OCI-LY7 (cell line): ENCODE measurements around the gene PATL1. TPM values are rescaled to one million over a fixed set of nuclear protein-coding genes. Genes with fewer than 3 reads are reported as not detected.

Source experiments
- BruUV-seq: library from RNA; stranded (reverse); fragments of 400-500 nt; replicated peaks from 2 replicates; lab custom pipeline; 2021; lab: Mats Ljungman, UMichigan
- CTCF ChIA-PET: fragments of 300-600 bp; sonication (Branson Sonifier 250); formaldehyde crosslinking; loops from one replicate; lab custom pipeline; 2022; ENCODE audit warnings: antibody characterized with exemption; ENCODE audit not compliant: unreplicated experiment; lab: Charles Lee
- POLR2A ChIA-PET: fragments of 300-600 bp; sonication (Branson Sonifier 250); formaldehyde crosslinking; loops from one replicate; lab custom pipeline; 2022; ENCODE audit warnings: antibody characterized with exemption; lab: Charles Lee
- DNase-seq: peaks from one replicate; pipeline ENCODE4 v3.0.0-alpha.2; 2015; ENCODE audit warnings: low spot score
- H2AFZ ChIP-seq: fragments of 200-600 bp; sonication (generic), shearing (Covaris generic); 2 replicates; pipeline ENCODE4 v1.6.1; 2014; ENCODE audit warnings: mild to moderate bottlenecking, antibody characterized with exemption, low read length, moderate library complexity
- H3K27ac ChIP-seq: fragments of 200-600 bp; sonication (generic); 2 replicates; pipeline ENCODE4 v1.5.1; 2014; ENCODE audit warnings: mixed run types, low read depth, mild to moderate bottlenecking, moderate library complexity, low read length, inconsistent platforms; ENCODE audit not compliant: poor library complexity, severe bottlenecking
- H3K36me3 ChIP-seq: fragments of 200-600 bp; sonication (generic); 2 replicates; pipeline ENCODE4 v1.6.1; 2014; ENCODE audit warnings: mild to moderate bottlenecking, antibody characterized with exemption, low read length, moderate library complexity, mixed read lengths; ENCODE audit not compliant: insufficient read depth
- H3K4me1 ChIP-seq: fragments of 200-600 bp; sonication (generic); 2 replicates; pipeline ENCODE4 v1.5.1; 2014; ENCODE audit warnings: mild to moderate bottlenecking, low read length; ENCODE audit not compliant: insufficient read depth, poor library complexity, severe bottlenecking
- H3K4me2 ChIP-seq: fragments of 200-600 bp; sonication (generic); 2 replicates; pipeline ENCODE4 v1.6.1; 2014; ENCODE audit warnings: mild to moderate bottlenecking, low read length
- H3K4me3 ChIP-seq: fragments of 200-600 bp; sonication (generic); 2 replicates; pipeline ENCODE4 v1.5.1; 2014; ENCODE audit warnings: mild to moderate bottlenecking, low read depth, low read length; ENCODE audit not compliant: poor library complexity, severe bottlenecking
- H3K79me2 ChIP-seq: fragments of 200-600 bp; sonication (generic); 2 replicates; pipeline ENCODE4 v1.6.1; 2016; ENCODE audit warnings: low read depth, mild to moderate bottlenecking, low read length, moderate library complexity, mixed read lengths; ENCODE audit not compliant: insufficient read depth
- H3K9me2 ChIP-seq: fragments of 200-600 bp; sonication (generic); 2 replicates; pipeline ENCODE4 v1.6.1; 2016; ENCODE audit warnings: mild to moderate bottlenecking, low read length, mixed read lengths; ENCODE audit not compliant: insufficient read depth
- H3K9me3 ChIP-seq: fragments of 200-600 bp; sonication (generic); 2 replicates; pipeline ENCODE4 v1.6.1; 2014; ENCODE audit warnings: mild to moderate bottlenecking, mixed run types, low read length, mixed read lengths
- H4K20me1 ChIP-seq: fragments of 200-600 bp; sonication (generic); 2 replicates; pipeline ENCODE4 v1.6.1; 2014; ENCODE audit warnings: mild to moderate bottlenecking, antibody characterized with exemption, low read length, moderate library complexity, mixed read lengths; ENCODE audit not compliant: insufficient read depth
- CTCF ChIP-seq: fragments of 200-600 bp; sonication (generic); conservative IDR thresholded peaks from 2 replicates; pipeline ENCODE4 v1.5.1; 2014; ENCODE audit warnings: mild to moderate bottlenecking, antibody characterized with exemption, low read length, moderate library complexity, mixed read lengths
- EZH2phosphoT487 ChIP-seq: fragments of 200-600 bp; sonication (generic); IDR thresholded peaks from 2 replicates; pipeline ENCODE4 v1.6.1; 2018; ENCODE audit warnings: low read depth, borderline replicate concordance, mild to moderate bottlenecking, mixed run types, antibody characterized with exemption, low read length, moderate library complexity, mixed read lengths
- intact Hi-C: fragments of 100-400 bp; cut with micrococcal nuclease; formaldehyde crosslinking; loops from one replicate; pipeline ENCODE4 v1.10.0; 2022; ENCODE audit not compliant: unreplicated experiment
- total RNA-seq, 2 experiments: library from RNA; depleted of rRNA in 1 of 2; stranded (reverse); fragments of >200 nt in 1 of 2; shearing (Covaris generic) in 1 of 2; gene quantifications; 2 replicates each; pipeline ENCODE4 v1.2.3, GENCODE V29; 2014 to 2022

PATL1 gene
- total RNA-seq, 2 experiments from 2014 or later = 15.2 to 46.3 TPM

- intact Hi-C loops = no loop called here
- H3K4me1 ChIP-seq = no peaks in the 10 kb centered on the region
- no peaks in the 10 kb centered on the region for H3K9me2 ChIP-seq
- H3K79me2 ChIP-seq = no peaks in the 10 kb centered on the region
- ChIA-PET CTCF (no interaction called here), POLR2A (interaction anchor here (0.6 to 1.8 kb wide), 2 partner anchors 10 to 1949 kb away, joined by 3 to 9 read pairs; partner anchors contain the start of gene PATL1)
- H2AFZ ChIP-seq = no peak overlapping the region
- no peaks in the 10 kb centered on the region for H3K36me3 ChIP-seq
- no peak overlapping the region for H3K4me2 ChIP-seq
- DNase-seq = no peak
- no peak for TF ChIP-seq EZH2phosphoT487
- peak; percentile 35 for TF ChIP-seq CTCF
- no peak overlapping the region for H3K4me3 ChIP-seq
- H4K20me1 ChIP-seq = no peaks in the 10 kb centered on the region
- no peaks in the 10 kb centered on the region for H3K9me3 ChIP-seq
- H3K27ac ChIP-seq = no peak overlapping the region
- no TSS peak for BruUV-seq
Observed at GRCh38 chr11:59678118-59678812, 9.4 kb upstream of the PATL1 start.

- no peak overlapping the region for H3K27ac ChIP-seq
- H4K20me1 ChIP-seq = no peaks in the 10 kb centered on the region
- intact Hi-C loops = no loop called here
- POLR2A ChIA-PET = interaction anchor here (0.6 to 1.8 kb wide), 4 partner anchors 7 to 1730 kb away, joined by 3 to 10 read pairs (median 6); partner anchors contain the start of gene PATL1
- no peak for TF ChIP-seq EZH2phosphoT487
- TF ChIP-seq CTCF = no peak
- no peaks in the 10 kb centered on the region for H3K9me2 ChIP-seq
- CTCF ChIA-PET = no interaction called here
- no peak for DNase-seq
- H3K4me3 ChIP-seq = no peak overlapping the region
- no peak overlapping the region for H3K4me2 ChIP-seq
- no peak overlapping the region for H2AFZ ChIP-seq
- no peaks in the 10 kb centered on the region for H3K4me1 ChIP-seq
- H3K36me3 ChIP-seq = no peaks in the 10 kb centered on the region
- no peaks in the 10 kb centered on the region for H3K9me3 ChIP-seq
- BruUV-seq = no TSS peak
- no peaks in the 10 kb centered on the region for H3K79me2 ChIP-seq
Observed at GRCh38 chr11:59676205-59676604, 7.4 kb upstream of the PATL1 start.

GRCh38 chr11:59674291-59674690 is 5.5 kb upstream of the PATL1 start:
- DNase-seq = no peak
- Histone ChIP-seq H3K4me1 (peaks cover 7% of the 10 kb centered on the region), H3K36me3 (no peaks in the 10 kb centered on the region), H2AFZ (no peak overlapping the region), H3K9me3 (no peaks in the 10 kb centered on the region), H3K9me2 (no peaks in the 10 kb centered on the region), H3K4me3 (no peak overlapping the region), H4K20me1 (no peaks in the 10 kb centered on the region), H3K4me2 (no peak overlapping the region), H3K79me2 (no peaks in the 10 kb centered on the region), H3K27ac (no peak overlapping the region)
- no TSS peak for BruUV-seq
- TF ChIP-seq EZH2phosphoT487 (no peak), CTCF (no peak)
- intact Hi-C loops = no loop called here
- ChIA-PET CTCF (no interaction called here), POLR2A (interaction anchor here (0.5 to 0.9 kb wide), 2 partner anchors 28 to 163 kb away, joined by 3 to 4 read pairs; partner anchors contain the start of gene OR4D9)
